HFF-Myc (cell line): Measurements from ENCODE around the gene HS3ST4.

Source experiments
- DNase-seq: peaks from one replicate; pipeline ENCODE4 v3.0.0-alpha.2; 2011; ENCODE audit warnings: low read depth; ENCODE audit errors: extremely low read depth
- H3K4me3 ChIP-seq: replicated peaks from 2 replicates; pipeline ENCODE4 v1.5.1; 2011; ENCODE audit warnings: low read depth, mild to moderate bottlenecking, control low read depth, low read length
- TF ChIP-seq, protein P1 (sequence below): IDR thresholded peaks from 2 replicates; pipeline ENCODE4 v1.5.1; 2012; ENCODE audit warnings: mild to moderate bottlenecking, low read depth, low read length, control low read depth; ENCODE audit errors: missing control alignments

The HS3ST4 gene

DNA sequence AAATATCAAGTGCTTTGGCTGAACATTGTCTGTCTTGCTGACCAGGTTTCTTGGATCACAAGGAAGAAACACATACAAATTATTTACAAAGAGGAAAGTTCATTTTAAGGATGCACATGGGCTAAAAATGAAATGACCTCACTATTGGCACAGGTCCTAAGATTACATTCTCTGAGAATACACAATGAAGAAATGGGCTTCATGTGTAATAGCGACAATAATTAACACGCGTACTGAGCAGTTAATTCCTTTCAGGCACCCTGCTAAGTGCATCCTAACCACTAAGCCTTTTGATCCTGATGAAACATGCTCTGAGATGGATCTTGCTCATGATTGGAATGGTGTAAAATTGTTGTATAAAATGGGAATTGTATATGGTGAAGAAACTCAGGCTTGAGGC, 429.0 kb downstream of the HS3ST4 start:
- no peak for DNase-seq
- TF ChIP-seq, protein P1, sequence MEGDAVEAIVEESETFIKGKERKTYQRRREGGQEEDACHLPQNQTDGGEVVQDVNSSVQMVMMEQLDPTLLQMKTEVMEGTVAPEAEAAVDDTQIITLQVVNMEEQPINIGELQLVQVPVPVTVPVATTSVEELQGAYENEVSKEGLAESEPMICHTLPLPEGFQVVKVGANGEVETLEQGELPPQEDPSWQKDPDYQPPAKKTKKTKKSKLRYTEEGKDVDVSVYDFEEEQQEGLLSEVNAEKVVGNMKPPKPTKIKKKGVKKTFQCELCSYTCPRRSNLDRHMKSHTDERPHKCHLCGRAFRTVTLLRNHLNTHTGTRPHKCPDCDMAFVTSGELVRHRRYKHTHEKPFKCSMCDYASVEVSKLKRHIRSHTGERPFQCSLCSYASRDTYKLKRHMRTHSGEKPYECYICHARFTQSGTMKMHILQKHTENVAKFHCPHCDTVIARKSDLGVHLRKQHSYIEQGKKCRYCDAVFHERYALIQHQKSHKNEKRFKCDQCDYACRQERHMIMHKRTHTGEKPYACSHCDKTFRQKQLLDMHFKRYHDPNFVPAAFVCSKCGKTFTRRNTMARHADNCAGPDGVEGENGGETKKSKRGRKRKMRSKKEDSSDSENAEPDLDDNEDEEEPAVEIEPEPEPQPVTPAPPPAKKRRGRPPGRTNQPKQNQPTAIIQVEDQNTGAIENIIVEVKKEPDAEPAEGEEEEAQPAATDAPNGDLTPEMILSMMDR = no peak
- no peak overlapping the region for H3K4me3 ChIP-seq

DNA sequence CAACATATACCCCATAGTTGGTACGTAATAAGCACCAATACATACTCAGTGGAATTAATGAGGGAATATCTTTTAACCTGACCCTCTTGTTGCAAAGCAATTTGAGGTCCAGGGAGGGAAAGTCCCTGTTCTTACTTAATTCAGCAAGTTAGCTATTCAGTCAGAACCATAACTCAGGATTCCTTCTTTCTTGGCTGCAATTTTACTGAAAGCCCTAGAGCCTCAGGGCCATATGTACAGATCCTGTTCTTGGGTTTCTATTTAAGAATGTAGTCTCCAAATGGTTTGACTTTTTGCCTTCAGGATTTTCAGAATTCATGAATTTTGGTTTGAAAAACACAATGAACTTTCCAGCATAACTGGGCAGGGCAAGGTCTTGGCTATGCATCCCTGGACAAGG, 436.5 kb downstream of the HS3ST4 start:
- no peak for DNase-seq
- H3K4me3 ChIP-seq = no peak overlapping the region
- TF ChIP-seq, protein P1 = no peak

DNA sequence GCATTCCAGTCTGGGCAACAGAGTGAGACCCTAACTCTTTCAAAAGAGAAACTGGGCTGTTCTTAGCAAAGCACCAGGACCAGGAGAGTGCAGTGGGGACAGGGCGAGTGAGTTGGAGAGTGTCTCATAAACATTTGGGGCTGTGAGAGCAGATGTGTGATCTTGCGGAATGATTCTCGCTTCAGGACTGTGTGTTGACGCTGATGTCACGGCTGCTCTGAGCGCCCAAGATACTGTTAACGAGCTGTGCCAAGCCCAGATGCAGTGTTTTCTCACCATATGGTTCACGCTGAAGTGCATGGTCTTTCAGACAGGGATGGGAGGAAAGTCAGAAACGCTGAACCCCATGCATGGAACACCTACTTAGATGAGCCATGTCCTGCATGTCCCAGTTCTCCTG, 438.2 kb downstream of the HS3ST4 start:
- TF ChIP-seq, protein P1 = no peak
- DNase-seq = no peak
- H3K4me3 ChIP-seq = no peak overlapping the region

GRCh38 chr16:26133416-26134093, 441.8 kb downstream of the HS3ST4 start:
- no peak for DNase-seq
- TF ChIP-seq, protein P1 = no peak
- no peak overlapping the region for H3K4me3 ChIP-seq

DNA sequence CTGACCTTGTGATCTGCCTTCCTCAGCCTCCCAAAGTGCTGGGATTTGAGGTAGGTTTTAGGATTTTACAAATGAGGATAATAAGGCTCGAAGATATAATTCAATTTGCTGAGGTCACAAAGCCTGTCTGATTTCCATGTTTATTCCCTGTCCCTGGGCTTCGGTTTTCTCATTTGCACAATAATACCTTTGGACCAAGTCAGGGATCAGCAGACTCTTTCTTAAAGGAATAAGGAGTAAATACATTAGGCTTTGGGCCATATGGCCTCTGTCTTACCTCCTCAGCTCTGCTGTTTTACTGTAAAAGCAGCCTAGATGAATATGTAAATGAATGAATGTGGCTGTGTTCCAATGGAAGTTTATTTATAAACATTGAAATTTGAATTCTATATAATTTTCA, 442.8 kb downstream of the HS3ST4 start:
- DNase-seq = no peak
- TF ChIP-seq, protein P1 = no peak

GRCh38 chr16:26137956-26138355, 446.2 kb downstream of the HS3ST4 start:
- TF ChIP-seq, protein P1 = no peak

More for the DNA sequence above, 442.8 kb downstream of the HS3ST4 start:
- H3K4me3 ChIP-seq = no peak overlapping the region

DNA sequence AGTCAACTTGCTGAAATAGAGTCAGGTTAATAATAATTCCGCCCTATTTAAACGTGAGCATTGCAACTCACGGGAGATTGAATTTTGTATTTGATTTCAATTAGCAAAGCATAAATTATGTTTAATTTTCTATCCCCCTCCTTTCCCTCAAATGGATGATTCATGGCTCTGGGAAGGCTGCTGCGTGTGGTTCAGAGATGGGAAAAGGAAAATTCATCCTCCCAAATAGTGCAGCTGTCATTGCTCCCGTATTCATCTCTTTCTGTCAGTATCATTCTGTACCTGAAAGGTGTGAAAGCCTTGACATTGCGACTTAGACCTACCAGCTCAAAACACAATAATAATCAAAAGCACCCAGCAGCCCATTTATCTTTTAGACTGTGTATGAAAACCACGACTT, 447.3 kb downstream of the HS3ST4 start:
- no peak overlapping the region for H3K4me3 ChIP-seq
- TF ChIP-seq, protein P1 = no peak

More at GRCh38 chr16:26137956-26138355, 446.2 kb downstream of the HS3ST4 start:
- no peak for DNase-seq
- H3K4me3 ChIP-seq = no peak overlapping the region

More for the DNA sequence above, 447.3 kb downstream of the HS3ST4 start:
- DNase-seq = no peak
